GM12801 (cell line): ENCODE measurements around the gene PCDHGC4.

Experiments
- CTCF ChIP-seq: IDR thresholded peaks from one replicate; pipeline ENCODE4 v1.5.1; 2011; ENCODE audit warnings: control low read depth; ENCODE audit not compliant: insufficient read length; ENCODE audit errors: extremely low read depth

Gene PCDHGC4

GRCh38 chr5:141491323-141492167 is 6.7 kb downstream of the PCDHGC4 start:
- TF ChIP-seq CTCF: no peak

- TF ChIP-seq CTCF: no peak
These were observed 7.5 kb downstream of the PCDHGC4 start for GRCh38 chr5:141492168-141492885.

- no peak for TF ChIP-seq CTCF
These were observed 8.9 kb downstream of the PCDHGC4 start for GRCh38 chr5:141493500-141494422.

GRCh38 chr5:141494761-141495452 is 10.1 kb downstream of the PCDHGC4 start:
- no peak for TF ChIP-seq CTCF

GRCh38 chr5:141495453-141495811 is 10.6 kb downstream of the PCDHGC4 start:
- TF ChIP-seq CTCF: no peak

- no peak for TF ChIP-seq CTCF
These were observed 11.2 kb downstream of the PCDHGC4 start for GRCh38 chr5:141496038-141496437.
